ENCODE measurements around the gene RHOD.
A peak's percentile ranks its signal among the peaks of the same experiment; 100 is the strongest.

RHOD gene

DNA sequence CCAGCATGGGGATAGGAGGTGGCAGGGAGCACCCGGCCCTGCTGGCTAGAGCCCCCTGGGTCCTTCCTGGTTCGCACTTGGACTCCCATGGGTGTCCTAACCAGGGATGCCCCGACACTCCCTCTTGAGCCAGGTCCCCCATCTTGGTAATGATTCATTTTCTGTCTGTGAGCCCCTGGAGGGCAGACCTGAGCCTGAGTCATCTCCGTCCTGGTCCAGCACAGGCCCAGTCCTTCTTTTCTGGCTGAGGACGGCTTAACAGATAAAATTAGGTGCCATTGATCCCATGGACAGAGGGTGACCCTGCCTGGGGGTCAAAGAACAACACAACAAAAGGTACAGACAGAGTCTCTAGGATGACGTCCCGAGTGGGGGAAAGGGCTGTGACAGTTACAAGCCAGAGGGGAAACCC lies 3.5 kb downstream of the RHOD start:
- ATAC-seq (ENCODE audit: low read depth): no peak
- Mint-ChIP-seq H3K27me3 (peaks cover 6% of the 10 kb centered on the region), H3K9me3 (no peaks in the 10 kb centered on the region), H3K27ac (no peak overlapping the region), H3K36me3 (no peaks in the 10 kb centered on the region), H3K4me3 (no peak overlapping the region), H3K4me1 (peaks cover 6% of the 10 kb centered on the region)
- DNase-seq (ENCODE audit: low spot score in 2 of 2): no peak

GRCh38 chr11:67062526-67063373 lies 6.1 kb downstream of the RHOD start:
- H3K27ac Mint-ChIP-seq: no peak overlapping the region
- no peak for DNase-seq (ENCODE audit: low spot score in 2 of 2)
- ATAC-seq (ENCODE audit: low read depth): no peak

GRCh38 chr11:67066333-67066709 lies 9.7 kb downstream of the RHOD start:
- Mint-ChIP-seq H3K9me3 (no peaks in the 10 kb centered on the region), H3K4me3 (no peak overlapping the region), H3K4me1 (no peaks in the 10 kb centered on the region), H3K27ac (no peak overlapping the region), H3K27me3 (peaks cover 5% of the 10 kb centered on the region), H3K36me3 (no peaks in the 10 kb centered on the region)
- ATAC-seq (ENCODE audit: low read depth) (no peak), DNase-seq (ENCODE audit: low spot score in 2 of 2) (no peak)

More at GRCh38 chr11:67062526-67063373, 6.1 kb downstream of the RHOD start:
- Mint-ChIP-seq H3K4me1 (no peaks in the 10 kb centered on the region), H3K27me3 (peaks cover 2% of the 10 kb centered on the region), H3K36me3 (no peaks in the 10 kb centered on the region), H3K4me3 (no peak overlapping the region), H3K9me3 (no peaks in the 10 kb centered on the region)

DNA sequence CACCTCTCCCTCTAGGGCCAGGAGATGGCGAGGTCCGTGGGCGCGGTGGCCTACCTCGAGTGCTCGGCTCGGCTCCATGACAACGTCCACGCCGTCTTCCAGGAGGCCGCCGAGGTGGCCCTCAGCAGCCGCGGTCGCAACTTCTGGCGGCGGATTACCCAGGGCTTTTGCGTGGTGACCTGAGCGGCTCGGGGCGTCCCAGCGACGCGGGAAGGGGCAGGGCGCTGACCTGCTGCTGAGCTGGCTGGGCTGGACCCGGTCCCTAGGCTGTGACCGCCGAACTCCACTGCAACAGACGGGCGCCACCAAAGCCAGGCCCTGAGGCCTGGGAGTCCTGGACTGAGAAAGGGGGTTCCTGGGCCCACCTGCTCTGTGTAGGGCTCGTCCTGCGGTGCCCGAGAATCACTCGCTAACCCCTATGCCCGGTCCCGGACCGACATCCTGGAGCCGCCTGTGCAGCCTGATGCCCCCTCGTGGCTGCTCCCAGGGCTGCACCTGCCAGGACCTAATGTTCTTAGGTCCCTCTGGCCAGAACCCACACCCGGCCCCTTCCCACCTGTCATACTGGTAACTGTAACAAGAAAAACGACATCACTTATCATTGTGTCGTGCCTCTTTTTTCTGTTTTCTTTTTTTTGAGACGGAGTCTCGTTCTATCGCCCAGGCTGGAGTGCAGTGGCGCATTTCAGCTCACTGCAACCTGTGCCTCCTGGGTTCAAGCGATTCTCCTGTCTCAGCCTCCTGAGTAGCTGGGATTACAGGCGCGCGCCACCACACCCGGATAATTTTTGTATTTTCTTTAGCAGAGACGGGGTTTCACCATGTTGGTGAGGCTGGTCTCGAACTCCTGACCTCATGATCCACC lies 15.0 kb downstream of the RHOD start:
- Mint-ChIP-seq H3K27ac (no peak overlapping the region), H3K9me3 (no peaks in the 10 kb centered on the region)

GRCh38 chr11:67072295-67072694 lies 15.6 kb downstream of the RHOD start:
- no peak for DNase-seq (ENCODE audit: low spot score in 2 of 2)
- no peaks in the 10 kb centered on the region for H3K4me1 Mint-ChIP-seq
- no peaks in the 10 kb centered on the region for H3K9me3 Mint-ChIP-seq
- no peak for ATAC-seq (ENCODE audit: low read depth)
- no peak overlapping the region for H3K27ac Mint-ChIP-seq
- no peaks in the 10 kb centered on the region for H3K36me3 Mint-ChIP-seq
- H3K27me3 Mint-ChIP-seq: peaks cover 11% of the 10 kb centered on the region
- H3K4me3 Mint-ChIP-seq: no peak overlapping the region

More for the DNA sequence above, 15.0 kb downstream of the RHOD start:
- Mint-ChIP-seq H3K4me3 (peak overlapping the region; percentile 34), H3K27me3 (peaks cover 10% of the 10 kb centered on the region), H3K36me3 (no peaks in the 10 kb centered on the region), H3K4me1 (no peaks in the 10 kb centered on the region)
- DNase-seq (ENCODE audit: low spot score in 2 of 2): peak; percentile 49 to 62
- ATAC-seq (ENCODE audit: low read depth): peak; percentile 78

- ATAC-seq (ENCODE audit: low read depth) (no peak), DNase-seq (ENCODE audit: low spot score in 2 of 2) (no peak)
- H3K36me3 Mint-ChIP-seq: no peaks in the 10 kb centered on the region
- H3K27me3 Mint-ChIP-seq: peaks cover 9% of the 10 kb centered on the region
- H3K9me3 Mint-ChIP-seq: no peaks in the 10 kb centered on the region
- H3K4me3 Mint-ChIP-seq: no peak overlapping the region
- no peak overlapping the region for H3K27ac Mint-ChIP-seq
- H3K4me1 Mint-ChIP-seq: no peaks in the 10 kb centered on the region
Observed at GRCh38 chr11:67073908-67074307, 17.3 kb downstream of the RHOD start.

GRCh38 chr11:67076202-67076601 lies 19.6 kb downstream of the RHOD start:
- Mint-ChIP-seq H3K4me1 (no peaks in the 10 kb centered on the region), H3K27ac (no peak overlapping the region), H3K9me3 (no peaks in the 10 kb centered on the region), H3K36me3 (no peaks in the 10 kb centered on the region), H3K4me3 (no peak overlapping the region), H3K27me3 (peaks cover 15% of the 10 kb centered on the region)
- no peak for ATAC-seq (ENCODE audit: low read depth)
- DNase-seq (ENCODE audit: low spot score in 2 of 2): no peak

- Mint-ChIP-seq H3K4me1 (peaks cover 8% of the 10 kb centered on the region), H3K27ac (no peak overlapping the region), H3K36me3 (no peaks in the 10 kb centered on the region), H3K9me3 (no peaks in the 10 kb centered on the region), H3K27me3 (peaks cover 16% of the 10 kb centered on the region), H3K4me3 (no peak overlapping the region)
- ATAC-seq (ENCODE audit: low read depth): no peak
- no peak for DNase-seq (ENCODE audit: low spot score in 2 of 2)
Observed at GRCh38 chr11:67079065-67079705, 22.5 kb downstream of the RHOD start.

DNA sequence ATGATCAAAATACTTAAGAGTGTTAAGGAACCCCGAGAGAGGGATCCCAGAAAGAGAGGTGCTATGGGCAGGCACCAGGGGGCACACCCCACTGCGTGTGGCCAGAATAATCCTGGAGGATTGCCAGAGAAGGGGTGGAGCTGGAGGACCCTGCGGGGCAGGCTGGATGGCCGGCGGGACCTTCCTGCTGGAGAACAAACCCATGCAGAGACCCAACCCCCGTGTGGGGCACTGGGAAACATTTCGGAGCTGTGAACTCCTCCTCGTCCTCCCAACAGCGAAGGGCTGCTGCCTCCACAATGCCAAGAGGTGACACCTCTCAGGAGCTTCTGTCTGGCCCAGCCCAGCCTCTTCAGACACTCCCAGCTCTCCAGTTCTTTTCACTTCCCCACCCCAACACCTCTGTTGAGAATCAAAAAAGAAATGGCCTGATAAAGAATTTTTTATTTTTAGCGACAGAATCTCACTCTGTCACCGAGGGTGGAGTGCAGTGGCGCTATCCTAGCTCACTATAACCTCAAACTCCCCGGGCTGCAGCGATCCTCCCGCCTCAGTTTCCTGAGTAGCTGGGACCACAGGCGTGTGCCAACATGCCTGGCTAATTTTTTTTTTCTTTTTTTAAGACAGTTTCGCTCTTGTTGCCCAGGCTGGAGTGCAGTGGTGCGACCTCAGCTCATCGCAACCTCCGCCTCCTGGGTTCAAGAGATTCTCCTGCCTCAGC lies 25.6 kb downstream of the RHOD start:
- peak; percentile 23 for ATAC-seq (ENCODE audit: low read depth)
- peaks cover 12% of the 10 kb centered on the region for H3K27me3 Mint-ChIP-seq
- H3K9me3 Mint-ChIP-seq: no peaks in the 10 kb centered on the region
- peak overlapping the region; percentile 67 for H3K27ac Mint-ChIP-seq
- H3K36me3 Mint-ChIP-seq: no peaks in the 10 kb centered on the region
- peak overlapping the region; percentile 53 for H3K4me3 Mint-ChIP-seq
- peaks cover 8% of the 10 kb centered on the region for H3K4me1 Mint-ChIP-seq
- DNase-seq (ENCODE audit: low spot score in 2 of 2): no peak

GRCh38 chr11:67083786-67084366 lies 27.2 kb downstream of the RHOD start:
- DNase-seq (ENCODE audit: low spot score in 2 of 2) (no peak), ATAC-seq (ENCODE audit: low read depth) (no peak)
- no peaks in the 10 kb centered on the region for H3K36me3 Mint-ChIP-seq
- H3K4me3 Mint-ChIP-seq: no peak overlapping the region
- H3K4me1 Mint-ChIP-seq: peaks cover 8% of the 10 kb centered on the region
- no peaks in the 10 kb centered on the region for H3K9me3 Mint-ChIP-seq
- no peak overlapping the region for H3K27ac Mint-ChIP-seq
- H3K27me3 Mint-ChIP-seq: peaks cover 9% of the 10 kb centered on the region

DNA sequence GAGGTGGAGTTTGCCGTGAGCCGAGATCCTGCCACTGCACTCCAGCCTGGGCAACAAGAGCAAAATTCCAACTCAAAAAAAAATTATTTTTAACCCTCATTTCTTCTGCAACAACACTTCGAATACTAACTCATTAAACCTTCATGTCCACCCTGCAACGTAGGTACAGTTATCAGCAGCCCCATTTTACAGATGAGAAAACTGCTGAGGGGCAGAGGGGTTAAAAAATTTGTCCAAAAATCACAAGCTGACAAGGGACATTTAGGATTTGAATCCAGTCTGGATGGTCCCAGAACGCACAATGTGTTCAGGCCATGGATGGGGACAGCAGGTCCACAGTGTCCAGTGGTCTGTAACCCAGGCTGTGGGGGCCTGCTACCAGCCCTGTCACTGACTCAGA lies 29.0 kb downstream of the RHOD start:
- no peaks in the 10 kb centered on the region for H3K36me3 Mint-ChIP-seq
- H3K4me3 Mint-ChIP-seq: no peak overlapping the region
- DNase-seq (ENCODE audit: low spot score in 2 of 2): no peak
- no peak for ATAC-seq (ENCODE audit: low read depth)
- no peaks in the 10 kb centered on the region for H3K9me3 Mint-ChIP-seq
- H3K27ac Mint-ChIP-seq: no peak overlapping the region
- peaks cover 3% of the 10 kb centered on the region for H3K27me3 Mint-ChIP-seq
- peaks cover 8% of the 10 kb centered on the region for H3K4me1 Mint-ChIP-seq

DNA sequence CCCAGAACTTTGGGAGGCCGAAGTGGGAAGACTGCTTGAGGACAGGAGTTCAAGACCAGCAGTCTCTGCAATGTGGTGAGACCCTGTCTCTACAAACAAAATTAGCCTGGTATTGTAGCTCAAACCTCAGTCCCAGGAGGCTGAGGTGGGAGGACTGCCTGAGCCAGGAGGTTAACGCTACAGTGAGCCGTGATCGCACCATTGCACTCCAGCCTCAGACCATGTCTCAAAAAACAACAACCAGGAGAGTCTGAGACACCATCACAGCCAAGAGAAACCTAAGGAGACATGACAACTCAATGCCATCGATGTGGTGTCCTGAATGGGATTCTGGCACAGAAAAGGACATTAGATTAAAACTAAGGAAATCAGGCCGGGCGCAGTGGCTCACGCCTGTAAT lies 34.1 kb downstream of the RHOD start:
- no peak overlapping the region for H3K4me3 Mint-ChIP-seq
- H3K27ac Mint-ChIP-seq: no peak overlapping the region
- ATAC-seq (ENCODE audit: low read depth) (no peak), DNase-seq (ENCODE audit: low spot score in 2 of 2) (no peak)
- no peaks in the 10 kb centered on the region for H3K36me3 Mint-ChIP-seq
- no peaks in the 10 kb centered on the region for H3K27me3 Mint-ChIP-seq
- no peaks in the 10 kb centered on the region for H3K9me3 Mint-ChIP-seq
- peaks cover 2% of the 10 kb centered on the region for H3K4me1 Mint-ChIP-seq

- Mint-ChIP-seq H3K9me3 (no peaks in the 10 kb centered on the region), H3K27ac (no peak overlapping the region), H3K27me3 (no peaks in the 10 kb centered on the region), H3K4me1 (peaks cover 13% of the 10 kb centered on the region), H3K4me3 (no peak overlapping the region), H3K36me3 (no peaks in the 10 kb centered on the region)
- DNase-seq (ENCODE audit: low spot score in 2 of 2): no peak
- no peak for ATAC-seq (ENCODE audit: low read depth)
Observed at GRCh38 chr11:67095214-67095507, 38.5 kb downstream of the RHOD start.
